Endometrium (tissue), 2 donors: ENCODE measurements around the gene RASA3.
"Not testable (repeated sequence)": the region's sequence is repeated elsewhere in the genome, so short reads cannot be mapped to it uniquely, and the experiment has no call there.

Experiments used
- FAIRE-seq: peaks from 2 replicates; lab custom pipeline; 2012; peaks lifted over from hg19 to GRCh38; lab: Jason Lieb, UNC
- donor health status: control.
- donor health status: control.

Gene RASA3

DNA sequence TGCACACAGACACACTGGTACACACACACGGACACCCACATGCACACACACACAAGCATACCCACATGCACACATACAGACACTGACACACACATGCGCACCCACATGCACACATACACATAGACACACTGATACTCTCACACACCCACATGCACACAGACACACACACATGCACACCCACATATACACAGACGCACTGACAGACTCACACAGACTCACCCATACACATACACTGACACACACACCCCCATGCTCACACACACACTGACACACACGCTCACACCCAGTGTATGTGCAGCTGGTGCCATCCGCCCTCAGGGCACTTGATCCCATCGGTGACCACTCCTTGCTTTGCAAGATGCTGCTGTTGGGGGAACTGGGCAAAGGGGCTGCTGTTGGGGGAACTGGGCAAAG, 9.7 kb upstream of the RASA3 start:
- FAIRE-seq = no peak

DNA sequence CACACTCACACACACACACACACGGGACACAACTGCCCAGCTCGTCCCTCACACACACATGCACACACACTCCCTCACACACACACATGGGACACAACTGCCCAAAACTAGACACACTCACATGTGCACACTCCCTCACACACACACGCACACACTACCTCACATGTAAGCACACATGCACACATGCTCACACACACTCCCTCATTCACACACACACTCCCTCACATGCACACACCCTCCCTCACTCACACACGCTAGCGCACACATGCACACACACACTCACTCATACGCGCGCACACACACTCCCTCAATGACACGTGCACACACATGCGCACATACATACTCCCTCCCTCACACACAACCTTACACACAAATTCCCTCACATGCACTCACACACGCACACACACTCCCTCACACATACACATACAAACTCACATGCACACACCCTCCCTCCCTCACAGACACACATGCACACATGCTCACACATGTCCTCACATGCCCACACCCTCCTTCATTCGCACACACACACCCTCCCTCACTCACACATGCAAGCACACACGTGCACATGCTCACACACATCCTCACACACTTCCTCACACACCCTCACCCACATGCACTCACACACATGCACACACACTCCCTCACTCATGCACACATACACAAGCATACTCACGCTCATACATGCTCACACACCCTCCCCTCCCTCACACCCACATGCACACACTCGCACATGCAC, 9.0 kb upstream of the RASA3 start:
- FAIRE-seq = no peak

DNA sequence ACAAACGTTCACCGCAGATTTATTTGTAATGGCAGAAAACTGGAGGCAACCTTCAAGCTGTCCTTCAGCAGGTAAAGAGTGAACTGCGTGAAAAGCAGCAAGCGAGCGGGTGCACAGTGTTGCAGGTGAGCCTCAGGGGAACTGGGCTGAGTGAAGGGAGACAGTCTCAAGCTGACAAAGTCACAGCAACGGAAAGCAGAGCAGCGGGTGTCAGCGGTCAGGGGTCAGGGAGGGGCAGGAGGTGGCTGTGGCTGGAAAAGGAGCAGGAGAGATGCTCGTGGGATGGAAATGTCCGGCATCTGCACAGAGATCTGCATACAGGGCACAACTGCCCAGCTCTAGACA, 8.5 kb upstream of the RASA3 start:
- no peak for FAIRE-seq

DNA sequence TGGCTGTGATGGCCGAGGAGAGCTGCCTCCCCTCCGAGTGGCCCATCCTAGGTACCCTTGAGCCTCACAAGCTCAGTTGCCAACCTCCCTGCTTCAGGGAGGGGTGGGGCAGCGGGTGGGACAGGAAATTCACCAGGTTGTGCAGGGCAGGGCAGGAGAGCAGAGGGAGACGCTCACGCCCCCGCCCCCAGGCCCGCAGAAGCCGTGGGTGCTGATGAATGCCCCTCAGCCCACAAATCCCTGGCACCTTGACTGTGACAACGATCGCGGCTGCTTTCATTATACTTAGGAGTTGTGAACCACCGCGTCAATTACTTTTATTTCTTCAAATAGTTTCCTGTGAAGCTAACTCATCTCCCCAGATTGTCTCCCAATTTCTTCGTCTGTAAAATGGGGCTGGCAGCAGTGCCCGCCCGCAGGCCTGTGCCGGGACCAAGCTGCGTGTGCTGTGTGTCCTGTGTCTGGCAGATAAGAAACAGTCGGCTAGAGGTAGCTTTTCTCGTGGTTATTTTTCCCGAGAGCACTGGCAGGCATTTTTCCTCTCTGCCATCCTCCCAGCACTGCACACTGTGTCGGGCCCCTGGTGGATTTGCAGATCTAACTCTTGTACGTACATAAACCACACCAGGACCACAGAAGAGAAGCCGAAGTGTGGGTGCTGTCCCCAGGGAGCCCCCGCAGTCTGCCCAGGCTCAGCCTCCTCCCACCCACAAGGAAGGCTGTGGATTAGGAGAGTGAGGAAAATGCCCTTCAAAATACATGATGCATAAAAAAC, 7.9 kb upstream of the RASA3 start:
- no peak for FAIRE-seq

DNA sequence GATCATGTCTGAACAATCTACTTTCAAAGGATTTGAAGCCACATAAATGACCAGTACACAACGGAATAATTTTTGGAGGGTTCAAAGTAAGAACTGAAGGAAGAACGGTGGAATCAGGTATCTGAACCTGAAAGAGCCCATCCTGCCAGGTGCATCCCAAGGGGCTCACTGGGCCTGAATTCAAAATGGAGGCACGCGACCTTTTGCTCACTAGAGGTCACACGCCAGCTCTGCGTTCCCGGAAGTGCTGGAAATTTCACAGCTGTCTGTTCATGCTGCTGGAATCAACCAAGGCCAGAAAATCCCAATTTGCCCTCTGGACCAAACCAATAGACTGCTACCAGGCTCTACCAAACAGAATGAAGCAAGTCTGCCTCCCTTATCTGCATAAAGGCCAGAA, 4.2 kb upstream of the RASA3 start:
- no peak for FAIRE-seq

DNA sequence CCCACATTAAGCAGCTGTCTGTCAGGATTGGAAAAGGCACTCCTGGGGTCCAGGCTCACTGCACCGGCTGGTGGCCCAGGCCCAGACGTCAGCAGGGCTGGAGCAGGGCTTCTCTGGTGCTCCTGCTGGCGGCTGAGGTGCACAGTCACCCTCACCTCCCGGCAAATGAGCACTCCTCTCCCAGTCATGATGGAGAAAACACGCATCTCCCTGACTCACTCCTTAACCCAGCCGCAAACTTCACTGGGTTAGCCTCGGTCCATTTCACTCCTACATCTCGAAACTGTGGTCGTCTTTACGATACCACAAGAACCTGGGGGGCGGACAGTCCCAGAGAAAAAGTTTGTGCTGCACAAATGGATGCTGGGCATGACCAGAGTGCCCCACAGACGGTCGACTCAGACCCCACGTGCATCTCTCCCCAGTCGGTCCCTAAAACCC, 3.3 kb upstream of the RASA3 start:
- FAIRE-seq = no peak

DNA sequence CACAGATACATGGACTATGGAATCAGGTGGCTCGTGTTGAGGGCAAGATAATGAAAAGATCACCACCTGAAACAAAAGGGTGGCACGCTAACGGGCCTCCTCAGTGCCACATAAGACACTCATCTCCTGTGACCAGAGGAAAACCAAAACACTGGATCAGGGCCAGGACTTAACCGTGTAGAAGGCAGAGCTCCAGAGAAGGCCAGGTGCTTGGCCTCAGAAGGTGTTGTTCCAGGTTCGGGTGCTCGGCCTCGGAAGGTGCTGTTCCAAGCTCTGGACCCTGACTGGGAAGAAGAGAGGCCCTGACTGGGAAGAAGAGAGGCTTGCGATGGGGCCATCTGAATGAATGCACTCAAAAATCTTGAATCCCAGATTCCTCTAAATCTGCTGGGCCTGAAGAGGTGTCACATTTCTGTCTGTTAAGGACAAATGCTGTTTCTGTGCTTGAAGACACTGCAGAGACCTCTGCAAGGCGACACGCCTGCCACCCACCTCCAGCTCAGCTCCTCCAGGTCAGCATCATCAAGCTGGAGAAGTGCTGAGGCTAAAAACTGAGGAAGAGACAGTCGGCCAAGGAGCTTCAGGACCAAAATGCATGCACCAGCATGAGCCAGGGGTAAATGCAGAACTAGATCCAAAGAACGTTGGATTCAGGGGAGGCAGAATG, 2.7 kb upstream of the RASA3 start:
- no peak for FAIRE-seq

DNA sequence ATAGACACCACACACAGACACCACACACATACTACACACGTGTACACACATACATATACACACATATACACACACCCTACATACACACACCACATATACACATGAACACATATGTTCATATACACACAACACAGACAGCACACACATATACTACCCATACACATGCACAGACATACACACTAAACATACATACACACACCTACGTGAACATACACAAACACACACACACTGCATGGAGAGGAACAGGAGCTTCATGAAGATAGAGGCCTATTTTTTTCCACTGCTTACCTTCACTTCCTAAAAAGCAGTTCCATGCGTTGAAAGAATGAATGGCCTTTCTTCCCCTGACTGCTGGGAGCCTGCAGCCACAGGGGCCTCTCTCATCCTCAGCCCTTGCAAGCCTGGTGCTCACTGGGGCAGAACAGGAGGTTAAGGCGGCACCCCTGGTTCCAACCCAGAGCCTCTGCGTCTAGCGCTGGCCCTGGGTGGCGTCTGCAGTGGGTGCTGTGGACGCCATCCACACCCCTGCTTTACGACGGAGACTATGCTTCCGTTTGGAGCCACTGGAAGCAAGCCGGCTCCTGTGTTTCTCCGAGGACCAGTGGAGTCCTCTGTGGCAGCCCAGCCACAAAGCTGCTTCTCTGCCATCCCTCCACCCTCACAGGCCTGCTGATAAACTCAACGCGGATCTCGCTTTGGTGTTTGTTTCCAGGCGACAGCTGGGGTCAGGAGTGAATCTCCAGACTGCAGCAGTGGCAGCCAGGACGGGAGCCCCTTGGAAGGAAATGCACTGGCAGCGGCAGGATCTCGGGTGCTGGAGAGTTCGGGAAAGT, 1.9 kb upstream of the RASA3 start:
- FAIRE-seq = no peak

DNA sequence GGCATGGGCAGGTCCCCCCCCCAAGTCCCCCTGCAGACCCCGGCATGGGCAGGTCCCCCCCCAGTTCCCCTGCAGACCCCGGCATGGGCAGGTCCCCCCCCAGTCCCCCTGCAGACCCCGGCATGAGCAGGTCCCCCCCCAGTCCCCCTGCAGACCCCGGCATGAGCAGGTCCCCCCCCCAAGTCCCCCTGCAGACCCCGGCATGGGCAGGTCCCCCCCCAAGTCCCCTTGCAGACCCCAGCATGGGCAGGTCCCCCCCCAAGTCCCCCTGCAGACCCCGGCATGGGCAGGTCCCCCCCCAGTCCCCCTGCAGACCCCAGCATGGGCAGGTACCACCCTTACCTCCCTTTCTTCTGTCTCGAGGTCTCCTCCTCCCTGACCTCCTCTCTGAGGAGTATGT, 1.1 kb upstream of the RASA3 start:
- FAIRE-seq = not testable (repeated sequence)

DNA sequence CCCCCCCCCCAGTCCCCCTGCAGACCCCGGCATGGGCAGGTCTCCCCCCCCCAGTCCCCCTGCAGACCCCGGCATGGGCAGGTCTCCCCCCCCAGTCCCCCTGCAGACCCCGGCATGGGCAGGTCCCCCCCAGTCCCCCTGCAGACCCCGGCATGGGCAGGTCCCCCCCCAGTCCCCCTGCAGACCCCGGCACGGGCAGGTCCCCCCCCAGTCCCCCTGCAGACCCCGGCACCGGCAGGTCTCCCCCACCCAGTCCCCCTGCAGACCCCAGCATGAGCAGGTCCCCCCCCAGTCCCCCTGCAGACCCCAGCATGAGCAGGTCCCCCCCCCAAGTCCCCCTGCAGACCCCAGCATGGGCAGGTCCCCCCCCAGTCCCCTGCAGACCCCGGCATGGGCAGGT, 703 bp upstream of the RASA3 start:
- not testable (repeated sequence) for FAIRE-seq

DNA sequence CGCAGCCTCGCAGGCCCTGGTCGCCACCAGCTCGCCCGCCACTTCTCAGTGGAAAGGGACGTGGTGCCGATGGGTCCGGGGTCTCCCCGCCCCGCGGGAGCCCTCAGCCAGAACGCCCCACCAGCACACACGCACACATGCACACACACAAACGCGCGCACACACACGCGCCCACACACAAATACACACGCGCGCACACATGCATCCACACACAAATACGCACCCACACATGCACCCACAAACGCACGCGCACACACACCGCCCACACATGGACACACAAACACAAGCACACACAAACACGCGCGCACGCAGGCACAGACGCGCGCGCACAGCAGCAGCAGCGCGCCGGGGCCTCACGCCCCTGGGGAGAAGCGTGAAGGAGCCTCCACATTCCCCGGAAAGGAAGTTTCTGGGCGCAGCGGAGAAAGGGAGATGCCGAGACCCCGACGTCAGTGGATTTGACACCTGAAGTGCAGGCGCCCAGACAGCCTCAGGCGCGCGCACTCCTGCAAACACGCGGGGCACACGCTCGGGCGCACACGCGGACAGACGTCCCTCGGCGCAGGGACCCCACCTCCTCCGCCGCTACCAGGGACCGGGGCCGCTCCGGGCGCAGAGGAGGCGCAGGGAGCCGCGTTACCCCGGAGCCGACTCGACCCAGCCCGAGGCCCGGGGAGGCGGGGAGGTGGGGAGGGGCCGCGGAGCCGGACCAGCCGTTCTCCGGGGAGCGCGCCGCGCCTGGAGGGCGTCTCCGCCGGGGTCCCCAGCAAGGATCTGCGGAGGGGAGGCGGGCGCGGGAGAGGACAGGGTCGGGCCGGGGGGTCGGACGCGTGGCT, 622 bp downstream of the RASA3 start:
- FAIRE-seq = no peak

DNA sequence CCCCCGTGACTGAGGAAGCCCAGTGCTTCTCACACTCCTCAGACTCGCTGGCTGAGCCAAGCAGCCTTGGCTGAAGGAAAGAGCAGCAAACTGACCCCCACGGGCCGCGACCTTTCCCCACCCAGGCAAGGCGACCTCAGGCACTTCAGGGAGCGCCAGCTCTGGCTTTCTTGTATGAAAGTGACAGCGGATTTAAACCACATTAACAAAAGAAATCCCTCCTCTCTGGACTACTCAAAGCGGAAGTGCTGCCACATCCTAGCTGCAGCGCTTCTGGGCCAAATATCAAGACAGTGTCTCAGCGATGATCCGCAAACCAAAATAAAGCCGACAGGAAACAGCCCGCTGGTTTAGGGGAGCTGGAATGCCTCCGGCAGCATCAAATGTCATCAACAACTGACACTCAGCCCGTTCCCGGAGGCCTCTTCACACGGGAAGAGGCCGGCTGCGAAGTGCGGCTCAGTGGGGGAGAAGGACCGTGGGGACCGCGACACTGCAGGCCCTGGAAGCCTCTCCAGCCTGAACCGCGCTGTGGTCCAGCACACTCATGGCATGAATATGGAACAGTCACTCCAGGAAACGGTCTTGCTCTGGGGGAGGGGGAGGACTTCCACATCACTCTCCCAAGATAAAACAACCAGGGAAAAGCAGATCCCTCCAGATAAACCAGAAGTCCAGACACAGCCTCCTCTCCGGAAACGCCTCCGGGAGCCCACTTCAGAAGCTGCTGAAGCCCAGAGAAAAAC, 1.4 kb downstream of the RASA3 start:
- FAIRE-seq = no peak

DNA sequence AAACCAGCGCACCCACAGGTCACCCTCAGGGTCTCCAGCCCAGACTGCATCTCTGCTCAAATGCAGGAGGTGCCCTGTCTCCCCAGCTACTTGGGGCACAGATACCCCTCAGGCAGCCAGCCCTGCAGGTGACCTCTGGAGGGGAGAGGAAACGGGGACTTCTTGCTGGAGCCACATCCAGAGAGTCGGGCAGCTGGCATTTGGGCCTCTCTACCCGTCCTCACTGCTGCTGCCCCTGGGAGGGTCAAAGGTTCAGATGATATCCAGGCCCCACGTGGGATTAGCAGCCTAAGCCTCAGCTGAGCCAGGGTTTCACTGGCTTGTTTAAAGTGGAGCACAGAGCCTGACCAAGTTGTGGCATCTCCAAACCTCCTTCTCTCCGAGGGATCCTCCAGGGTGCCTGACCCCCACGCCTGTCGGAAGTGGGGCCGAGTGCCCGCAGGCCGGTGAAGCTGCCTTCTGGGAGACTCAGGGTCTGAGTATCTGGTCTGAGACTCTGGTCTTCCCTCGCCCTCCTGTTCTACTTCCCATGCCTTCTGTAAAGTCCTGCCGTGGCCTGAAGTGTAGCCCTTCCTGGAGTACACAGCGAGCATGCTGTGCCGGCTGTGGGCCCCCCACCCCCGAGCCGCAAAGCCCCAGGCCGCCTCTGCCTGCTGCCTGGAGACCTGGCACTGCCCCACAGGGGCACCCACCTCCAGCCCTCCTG, 2.1 kb downstream of the RASA3 start:
- no peak for FAIRE-seq

DNA sequence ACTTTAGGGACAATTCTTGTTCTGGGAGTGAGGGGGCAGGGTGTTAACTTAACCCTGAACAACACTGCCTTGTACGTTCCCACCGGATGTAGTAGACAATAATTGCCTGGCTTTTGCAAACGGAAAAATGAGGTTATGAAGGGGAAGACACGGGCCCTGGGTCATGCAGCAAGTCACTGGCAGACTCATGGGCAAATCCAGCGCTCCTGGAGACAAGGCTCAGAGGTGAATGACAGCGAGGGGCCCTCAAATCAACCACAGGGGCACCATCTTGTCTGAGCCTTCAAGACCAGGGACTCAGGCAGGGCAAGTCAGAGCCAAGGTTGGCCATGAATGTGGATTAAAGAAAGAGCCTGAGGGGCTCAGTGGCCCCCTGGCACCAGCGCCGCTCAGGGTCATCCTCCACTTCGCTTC, 2.8 kb downstream of the RASA3 start:
- FAIRE-seq = no peak

DNA sequence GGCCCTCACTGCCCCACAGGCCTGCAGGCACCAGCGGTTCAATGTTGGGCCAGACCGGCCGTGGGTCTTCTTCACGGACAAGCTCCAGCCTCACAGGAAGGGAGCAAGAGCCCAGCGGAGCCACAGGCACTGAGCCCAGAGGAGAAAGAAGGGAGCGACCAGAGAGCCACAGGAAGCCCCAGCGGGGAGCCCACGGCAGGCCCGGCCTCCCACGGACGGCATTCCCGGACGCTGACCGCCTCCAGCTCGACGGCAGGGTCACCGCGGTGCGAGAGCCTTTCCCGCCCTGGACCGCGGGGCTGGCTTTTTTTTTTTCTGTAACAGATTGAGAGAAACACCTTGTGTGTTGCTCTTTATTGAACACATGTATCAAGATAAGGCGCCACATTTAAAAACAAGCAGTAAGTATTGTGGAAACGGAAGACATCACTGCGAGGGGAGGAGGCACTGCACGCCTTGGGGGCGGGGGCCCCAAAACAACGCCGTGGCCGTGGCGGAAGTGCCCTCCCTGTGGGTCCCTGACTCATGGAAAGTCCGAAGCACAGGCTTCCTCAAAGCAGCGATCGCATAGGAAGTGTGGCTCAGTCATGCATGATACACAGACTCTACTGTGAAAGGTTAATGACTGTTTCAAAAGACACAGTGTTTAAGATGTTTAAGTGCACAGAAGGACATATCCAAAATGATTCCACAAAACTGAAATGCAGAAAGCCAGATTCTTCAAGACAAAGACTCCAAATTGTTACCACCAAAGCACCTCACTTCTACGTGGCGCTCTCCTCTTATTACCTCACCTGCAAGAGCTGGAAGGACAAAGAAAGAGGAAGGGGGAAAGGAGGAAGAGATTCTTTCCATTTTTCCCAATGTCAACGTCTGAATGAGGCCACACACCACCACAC, 3.5 kb downstream of the RASA3 start:
- peak; percentile 71 for FAIRE-seq

DNA sequence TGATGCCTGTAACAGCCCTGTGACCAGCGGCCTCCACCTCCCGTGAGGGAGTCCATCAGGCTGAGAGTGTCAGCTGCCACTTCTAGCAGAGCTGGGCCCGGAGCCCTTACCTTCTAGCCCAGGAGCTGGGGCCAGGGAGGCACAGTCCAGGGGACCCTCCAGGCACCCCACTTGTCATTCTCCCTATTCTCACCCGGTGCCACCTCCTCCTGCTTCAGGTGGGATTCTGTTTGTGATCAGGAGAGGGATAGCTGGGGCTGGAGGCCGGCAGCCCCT, 4.1 kb downstream of the RASA3 start:
- FAIRE-seq = no peak

DNA sequence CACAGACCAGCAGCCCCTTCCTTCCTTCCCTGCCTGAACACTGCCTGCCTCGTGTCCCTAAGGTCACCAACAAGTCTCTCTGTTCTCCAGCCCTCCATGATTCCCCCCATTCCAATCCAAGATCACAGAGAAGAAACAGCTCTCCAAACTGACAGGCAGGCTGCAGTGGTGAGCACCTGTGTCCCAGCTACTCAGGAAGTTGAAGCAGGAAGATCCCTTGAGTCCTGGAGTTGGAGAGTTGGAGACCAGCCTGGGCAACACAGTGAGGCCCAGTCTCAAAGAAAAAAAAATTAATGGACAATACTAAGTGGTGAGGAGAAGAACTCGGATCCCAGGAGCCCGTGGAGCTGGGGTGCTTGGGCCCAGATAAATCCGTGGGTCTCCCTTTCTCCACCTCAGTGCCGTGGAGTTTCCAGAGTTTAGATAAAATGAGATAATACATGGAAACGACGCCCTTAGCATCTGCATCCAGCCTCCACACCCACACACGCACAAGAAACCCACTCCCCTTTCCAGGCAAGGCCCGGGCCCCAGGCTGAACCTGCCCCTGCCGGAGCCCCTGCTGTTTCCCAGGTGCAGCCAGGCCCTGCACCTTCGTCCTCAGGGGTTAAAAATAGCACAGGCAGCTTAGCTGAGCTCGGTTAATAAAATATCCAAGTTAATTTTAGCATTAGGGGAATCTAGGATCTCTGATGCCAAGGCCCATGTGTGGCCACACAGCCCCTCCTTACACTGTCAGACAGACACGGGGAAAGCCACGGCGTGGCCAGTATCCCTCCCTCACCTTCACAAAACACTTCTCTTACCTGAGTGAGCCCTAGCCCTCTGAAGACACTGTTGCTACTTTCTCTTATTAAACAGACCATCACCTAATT, 4.7 kb downstream of the RASA3 start:
- FAIRE-seq = no peak

DNA sequence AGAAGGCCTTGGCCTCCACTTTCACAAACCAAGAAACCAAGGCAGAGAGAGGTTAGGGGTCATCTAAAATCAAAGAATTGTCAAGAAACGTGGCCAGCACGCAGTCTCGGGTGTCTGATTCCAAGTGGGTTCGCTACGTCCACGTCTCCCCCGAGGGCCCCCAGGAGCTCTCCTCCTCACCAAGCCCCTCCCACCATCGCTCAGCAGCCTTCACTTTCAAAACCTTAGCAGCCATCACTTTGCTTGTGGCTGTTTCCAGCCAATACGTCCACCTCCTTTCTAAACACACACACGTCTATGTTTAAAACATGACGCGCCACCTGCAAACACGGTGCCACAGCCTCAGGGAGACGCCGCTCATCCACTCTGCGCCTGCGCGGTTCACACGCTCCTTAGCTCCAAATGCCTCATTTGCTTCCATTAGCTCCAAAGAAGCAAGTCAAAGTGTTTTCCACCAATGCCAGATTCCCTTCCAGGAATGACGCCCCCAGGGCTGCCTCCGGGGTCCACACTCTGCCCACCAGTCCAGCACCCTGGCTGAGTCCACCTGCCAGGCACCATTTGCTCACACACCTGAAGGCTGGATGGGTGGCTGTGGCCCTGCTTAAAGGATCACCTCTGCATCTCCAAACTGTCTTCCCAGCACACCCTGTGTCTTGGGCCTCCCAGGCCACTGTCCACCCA, 5.5 kb downstream of the RASA3 start:
- FAIRE-seq = no peak
